ENCODE results near the gene SYMPK.

SYMPK gene

DNA sequence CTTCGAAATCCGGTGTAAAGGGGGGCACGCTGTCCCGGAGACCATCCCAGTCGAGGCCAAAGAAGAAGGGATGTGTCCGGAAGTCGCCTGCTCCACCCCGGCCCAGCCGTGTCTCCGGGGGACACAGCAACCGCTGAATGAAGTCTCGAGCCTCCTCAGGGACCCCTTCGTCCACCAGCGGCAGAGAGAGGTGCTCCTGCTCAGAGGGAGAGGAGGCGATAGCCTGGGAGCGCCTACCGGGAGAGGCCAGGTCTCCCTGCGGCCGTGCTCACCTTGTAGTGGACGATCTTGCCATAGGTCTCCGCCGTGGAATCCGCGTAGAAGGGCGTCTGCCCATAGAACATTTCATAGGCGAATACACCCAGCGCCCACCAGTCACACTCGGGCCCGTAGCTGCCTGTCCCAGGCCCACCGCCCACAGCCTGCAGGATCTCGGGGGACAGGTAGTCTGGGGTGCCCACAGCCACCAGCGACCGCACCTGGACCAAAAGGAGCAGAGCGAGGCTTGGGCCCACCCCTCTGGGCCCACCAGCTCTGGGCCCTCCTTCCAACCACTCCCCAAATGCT is 85.5 kb downstream of the SYMPK start:
- H3K4me3 ChIP-seq (ENCODE audit: insufficient read length, low read depth) = no peak overlapping the region
- TF ChIP-seq ZNF274 (IDR thresholded peaks at IDR 0.05; ENCODE audit: low read depth, low read length) (no peak), SUZ12 (IDR thresholded peaks at IDR 0.05; ENCODE audit: extremely low read depth, insufficient read depth, insufficient read length) (no peak), YY1 (IDR thresholded peaks at IDR 0.05; ENCODE audit: insufficient read depth, insufficient read length) (no peak)
- no peak overlapping the region for H3K9ac ChIP-seq (ENCODE audit: insufficient read length, low read depth)
- H3K27me3 ChIP-seq (ENCODE audit: insufficient read depth, insufficient read length) = no peaks in the 10 kb centered on the region
- H3K36me3 ChIP-seq (ENCODE audit: insufficient read depth, insufficient read length, low read length) = peaks cover 52% of the 10 kb centered on the region
- H3K9me3 ChIP-seq (ENCODE audit: insufficient read depth, low read length) = no peaks in the 10 kb centered on the region
- no peak for DNase-seq (ENCODE audit: low read depth, low spot score)
- H3K4me1 ChIP-seq (ENCODE audit: insufficient read depth, insufficient read length) = peaks cover 23% of the 10 kb centered on the region

DNA sequence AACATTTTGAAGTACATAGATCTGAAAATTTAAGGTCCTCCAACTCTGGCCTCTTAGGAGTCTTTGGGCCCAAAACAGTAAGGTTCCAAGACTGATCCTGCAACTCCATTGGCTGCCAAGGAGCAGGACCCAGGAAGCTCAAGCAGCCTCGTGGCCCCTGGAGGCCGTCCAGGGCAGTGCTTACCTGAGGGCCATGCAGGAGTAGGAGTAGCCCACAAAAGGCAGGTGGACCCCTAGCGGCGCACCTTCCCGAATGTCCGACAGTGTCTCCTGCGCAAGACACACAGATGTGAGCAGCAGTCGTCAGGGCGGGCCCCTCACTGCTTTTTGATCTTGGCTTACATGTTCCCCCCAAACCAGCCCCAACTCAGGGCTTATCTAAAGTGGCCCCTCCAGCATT is 88.2 kb downstream of the SYMPK start:
- Histone ChIP-seq H3K36me3 (ENCODE audit: insufficient read depth, insufficient read length, low read length) (peaks cover 64% of the 10 kb centered on the region), H3K9ac (ENCODE audit: insufficient read length, low read depth) (no peak overlapping the region), H3K27me3 (ENCODE audit: insufficient read depth, insufficient read length) (no peaks in the 10 kb centered on the region), H3K4me1 (ENCODE audit: insufficient read depth, insufficient read length) (peaks cover 13% of the 10 kb centered on the region), H3K4me3 (ENCODE audit: insufficient read length, low read depth) (no peak overlapping the region), H3K9me3 (ENCODE audit: insufficient read depth, low read length) (no peaks in the 10 kb centered on the region)
- TF ChIP-seq YY1 (IDR thresholded peaks at IDR 0.05; ENCODE audit: insufficient read depth, insufficient read length) (no peak), SUZ12 (IDR thresholded peaks at IDR 0.05; ENCODE audit: extremely low read depth, insufficient read depth, insufficient read length) (no peak), ZNF274 (IDR thresholded peaks at IDR 0.05; ENCODE audit: low read depth, low read length) (no peak)
- no peak for DNase-seq (ENCODE audit: low read depth, low spot score)

DNA sequence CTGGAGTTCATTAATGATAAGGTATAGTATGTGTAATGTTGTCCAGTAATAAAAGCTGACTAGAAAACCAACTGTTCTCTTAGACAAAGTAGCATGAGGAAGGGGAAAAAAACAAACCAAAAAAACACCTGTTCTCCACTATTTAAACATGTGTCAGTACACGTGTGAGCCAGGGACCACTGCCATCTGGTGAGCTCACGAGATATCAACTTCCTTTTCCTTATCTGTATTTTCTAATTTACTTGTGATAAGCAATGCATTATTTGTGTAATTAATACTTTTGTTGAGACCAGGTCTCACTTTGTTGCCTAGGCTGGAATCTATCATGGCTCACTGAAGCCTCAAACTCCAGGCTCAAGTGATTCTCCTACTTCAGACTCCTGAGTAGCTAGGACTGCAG is 89.6 kb downstream of the SYMPK start:
- H3K9me3 ChIP-seq (ENCODE audit: insufficient read depth, low read length) = no peaks in the 10 kb centered on the region
- no peak overlapping the region for H3K9ac ChIP-seq (ENCODE audit: insufficient read length, low read depth)
- no peak overlapping the region for H3K4me3 ChIP-seq (ENCODE audit: insufficient read length, low read depth)
- DNase-seq (ENCODE audit: low read depth, low spot score) = no peak
- TF ChIP-seq YY1 (IDR thresholded peaks at IDR 0.05; ENCODE audit: insufficient read depth, insufficient read length) (no peak), SUZ12 (IDR thresholded peaks at IDR 0.05; ENCODE audit: extremely low read depth, insufficient read depth, insufficient read length) (no peak), ZNF274 (IDR thresholded peaks at IDR 0.05; ENCODE audit: low read depth, low read length) (no peak)
- H3K27me3 ChIP-seq (ENCODE audit: insufficient read depth, insufficient read length) = no peaks in the 10 kb centered on the region
- H3K4me1 ChIP-seq (ENCODE audit: insufficient read depth, insufficient read length) = peaks cover 11% of the 10 kb centered on the region
- peaks cover 54% of the 10 kb centered on the region for H3K36me3 ChIP-seq (ENCODE audit: insufficient read depth, insufficient read length, low read length)

DNA sequence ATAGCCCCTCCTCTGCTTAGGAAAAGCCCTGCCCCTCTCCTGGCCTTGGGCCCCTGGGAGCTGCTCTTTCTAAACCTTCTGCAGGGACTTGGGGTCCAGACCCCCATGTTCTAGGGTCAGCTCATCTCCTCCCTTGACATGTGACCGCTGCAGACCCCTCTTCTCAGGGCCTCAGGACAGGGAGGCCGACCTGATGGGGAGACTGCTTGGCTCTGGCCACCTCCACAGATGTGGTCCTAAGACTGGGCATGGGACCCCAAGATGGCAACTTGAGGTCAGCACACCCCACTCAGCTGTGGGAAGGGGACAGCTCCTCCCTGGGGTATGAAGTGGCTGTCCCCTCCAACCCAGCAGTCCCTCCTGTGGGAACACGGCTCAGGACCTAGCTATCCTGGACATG is 90.0 kb downstream of the SYMPK start:
- Histone ChIP-seq H3K9ac (ENCODE audit: insufficient read length, low read depth) (no peak overlapping the region), H3K27me3 (ENCODE audit: insufficient read depth, insufficient read length) (no peaks in the 10 kb centered on the region)
- TF ChIP-seq ZNF274 (IDR thresholded peaks at IDR 0.05; ENCODE audit: low read depth, low read length) (no peak), SUZ12 (IDR thresholded peaks at IDR 0.05; ENCODE audit: extremely low read depth, insufficient read depth, insufficient read length) (no peak), YY1 (IDR thresholded peaks at IDR 0.05; ENCODE audit: insufficient read depth, insufficient read length) (no peak)

DNA sequence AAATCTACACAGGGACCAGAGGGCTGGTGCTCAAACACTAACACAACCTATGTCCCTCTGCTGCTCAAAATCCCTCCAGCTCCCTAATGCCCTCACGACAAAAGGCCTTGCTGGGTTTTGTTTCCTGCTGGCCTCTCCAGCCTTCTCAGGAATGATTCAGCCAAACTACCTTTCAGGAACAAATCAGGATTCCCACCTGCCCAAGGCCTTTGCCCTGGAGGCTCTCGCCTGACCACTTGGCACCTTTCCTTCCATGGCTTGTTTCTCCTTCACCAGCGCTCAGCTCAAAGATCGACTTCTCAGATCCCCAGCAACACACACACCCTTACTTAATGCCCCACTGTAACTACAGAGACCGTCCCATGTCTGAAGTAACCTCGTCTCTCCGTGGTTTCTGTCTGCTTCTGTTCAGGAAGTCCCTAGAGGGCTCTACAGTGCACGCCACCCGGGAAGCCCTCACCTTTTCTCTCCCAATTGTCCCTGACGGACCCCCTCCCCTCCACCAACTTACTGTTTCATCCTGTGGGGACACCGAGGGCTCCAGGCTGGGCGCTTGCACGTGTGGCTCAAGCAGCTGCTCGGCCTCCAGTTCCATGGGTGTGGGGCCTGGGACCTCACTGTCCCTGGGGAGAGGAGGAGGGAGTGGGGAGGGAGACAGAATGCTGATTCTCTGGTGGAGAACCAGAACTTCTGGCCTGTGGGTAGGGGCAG is 90.7 kb downstream of the SYMPK start:
- no peak for TF ChIP-seq ZNF274 (IDR thresholded peaks at IDR 0.05; ENCODE audit: low read depth, low read length)
- TF ChIP-seq SUZ12 (IDR thresholded peaks at IDR 0.05; ENCODE audit: extremely low read depth, insufficient read depth, insufficient read length) = no peak
- TF ChIP-seq YY1 (IDR thresholded peaks at IDR 0.05; ENCODE audit: insufficient read depth, insufficient read length) = no peak
- peaks cover 10% of the 10 kb centered on the region for H3K4me1 ChIP-seq (ENCODE audit: insufficient read depth, insufficient read length)
- H3K9me3 ChIP-seq (ENCODE audit: insufficient read depth, low read length) = no peaks in the 10 kb centered on the region
- peaks cover 43% of the 10 kb centered on the region for H3K36me3 ChIP-seq (ENCODE audit: insufficient read depth, insufficient read length, low read length)
- H3K27me3 ChIP-seq (ENCODE audit: insufficient read depth, insufficient read length) = no peaks in the 10 kb centered on the region
- H3K9ac ChIP-seq (ENCODE audit: insufficient read length, low read depth) = peak overlapping the region; percentile 42
- no peak for DNase-seq (ENCODE audit: low read depth, low spot score)
- no peak overlapping the region for H3K4me3 ChIP-seq (ENCODE audit: insufficient read length, low read depth)

More for the DNA sequence above, 90.0 kb downstream of the SYMPK start:
- peaks cover 10% of the 10 kb centered on the region for H3K4me1 ChIP-seq (ENCODE audit: insufficient read depth, insufficient read length)
- H3K36me3 ChIP-seq (ENCODE audit: insufficient read depth, insufficient read length, low read length) = peaks cover 49% of the 10 kb centered on the region
- H3K9me3 ChIP-seq (ENCODE audit: insufficient read depth, low read length) = no peaks in the 10 kb centered on the region
- no peak overlapping the region for H3K4me3 ChIP-seq (ENCODE audit: insufficient read length, low read depth)
- no peak for DNase-seq (ENCODE audit: low read depth, low spot score)

DNA sequence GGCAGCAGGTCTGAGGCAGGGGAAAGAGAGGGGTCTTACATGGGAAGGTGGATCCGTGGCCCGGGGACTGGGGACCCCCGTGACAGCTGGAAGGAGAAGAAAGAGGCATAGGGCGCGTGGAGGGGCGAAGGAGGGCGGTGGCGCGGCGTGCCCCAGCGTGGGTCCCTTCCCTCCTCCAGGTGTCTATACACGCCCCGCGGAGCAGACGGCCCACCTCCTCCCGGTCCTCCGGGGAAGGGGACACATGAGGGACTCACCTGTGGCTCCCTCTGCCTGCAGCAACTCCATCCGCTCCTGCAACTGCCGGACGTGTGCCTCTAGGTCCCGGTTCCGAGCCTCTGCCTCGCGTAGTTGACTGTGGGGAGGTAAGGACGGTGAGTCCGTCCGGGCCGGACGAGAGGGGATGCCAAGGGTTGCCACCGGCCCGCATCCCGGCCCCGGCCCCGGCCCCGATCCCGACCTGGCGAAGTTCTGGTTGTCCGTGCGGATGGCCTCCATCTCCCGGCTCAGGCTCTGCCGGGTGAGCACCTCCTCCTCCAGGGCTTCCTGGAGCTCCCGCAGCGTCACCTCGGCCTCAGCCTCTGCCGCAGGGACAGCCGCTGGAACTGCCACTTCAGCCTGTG is 91.5 kb downstream of the SYMPK start:
- Histone ChIP-seq H3K9ac (ENCODE audit: insufficient read length, low read depth) (peak overlapping the region; percentile 42), H3K4me1 (ENCODE audit: insufficient read depth, insufficient read length) (peaks cover 9% of the 10 kb centered on the region), H3K36me3 (ENCODE audit: insufficient read depth, insufficient read length, low read length) (peaks cover 34% of the 10 kb centered on the region), H3K4me3 (ENCODE audit: insufficient read length, low read depth) (peak overlapping the region; percentile 4), H3K9me3 (ENCODE audit: insufficient read depth, low read length) (no peaks in the 10 kb centered on the region), H3K27me3 (ENCODE audit: insufficient read depth, insufficient read length) (no peaks in the 10 kb centered on the region)
- no peak for DNase-seq (ENCODE audit: low read depth, low spot score)
- TF ChIP-seq YY1 (IDR thresholded peaks at IDR 0.05; ENCODE audit: insufficient read depth, insufficient read length) = no peak
- TF ChIP-seq ZNF274 (IDR thresholded peaks at IDR 0.05; ENCODE audit: low read depth, low read length) = no peak
- TF ChIP-seq SUZ12 (IDR thresholded peaks at IDR 0.05; ENCODE audit: extremely low read depth, insufficient read depth, insufficient read length) = no peak

All from NT2/D1 (cell line).